SK-N-SH (cell line): ENCODE data around the gene MRPL52. TPM values are rescaled to one million over a fixed set of nuclear protein-coding genes. Genes with fewer than 3 reads are reported as not detected.
A peak's percentile ranks its signal among the peaks of the same experiment; 100 is the strongest.

Experiments
- CTCF ChIA-PET: fragments of 300-600, 350-600 bp; formaldehyde crosslinking; extraction: SDS; loops from one replicate; lab custom pipeline; 2021; lab: Yijun Ruan, JAX
- POLR2A ChIA-PET: fragments of 350-600 bp; sonication (Branson Sonifier 250); formaldehyde crosslinking; extraction: SDS; loops from one replicate; lab custom pipeline; 2020; ENCODE audit warnings: antibody characterized with exemption, inconsistent platforms; lab: Yijun Ruan, JAX
- DNase-seq: peaks from one replicate; pipeline ENCODE4 v3.0.0; 2012
- H2AFZ ChIP-seq: fragments of 200-600 bp; sonication (generic); 2 replicates; pipeline ENCODE4 v1.8.1; 2016; ENCODE audit warnings: antibody characterized with exemption, mild to moderate bottlenecking, low read depth
- H3F3A ChIP-seq: fragments of 200-600 bp; sonication (generic); replicated peaks from 2 replicates; pipeline ENCODE3; 2016; ENCODE audit warnings: antibody characterized with exemption, mild to moderate bottlenecking; ENCODE audit not compliant: insufficient read depth
- H3K27ac ChIP-seq, 2 experiments: fragments of 200-500 bp in 1 of 2; fragments of 200-600 bp in 1 of 2; sonication (Bioruptor generic) in 1 of 2; sonication (generic), shearing (Covaris generic) in 1 of 2; 2 replicates each; pipeline versions ENCODE4 v1.5.1 to v1.6.1; 2014 to 2016; ENCODE audit warnings: low read depth in 2 of 2, inconsistent platforms in 1 of 2, low read length in 1 of 2, mild to moderate bottlenecking in 1 of 2, mixed read lengths in 1 of 2
- H3K27me3 ChIP-seq: fragments of 200-600 bp; sonication (generic), shearing (Covaris generic); 2 replicates; pipeline ENCODE4 v1.6.1; 2016; ENCODE audit warnings: mixed run types; ENCODE audit not compliant: insufficient read depth
- H3K36me3 ChIP-seq, 2 experiments: fragments of 200-500 bp in 1 of 2; fragments of 200-600 bp in 1 of 2; sonication (Bioruptor generic) in 1 of 2; sonication (generic) in 1 of 2; replicated peaks in 1 of 2; 2 replicates each; pipeline versions ENCODE3 to v1.5.1; 2014 to 2016; ENCODE audit warnings: low read length in 1 of 2, mild to moderate bottlenecking in 1 of 2; ENCODE audit not compliant: insufficient read depth in 2 of 2, control insufficient read depth in 1 of 2
- H3K4me1 ChIP-seq, 2 experiments: fragments of 200-500 bp in 1 of 2; fragments of 200-600 bp in 1 of 2; sonication (Bioruptor generic) in 1 of 2; sonication (generic), shearing (Covaris generic) in 1 of 2; 2 replicates each; pipeline versions ENCODE4 v1.5.1 to v1.6.1; 2014 to 2016; ENCODE audit warnings: low read depth in 1 of 2, low read length in 1 of 2, mixed run types in 1 of 2; ENCODE audit not compliant: insufficient read depth in 2 of 2, control insufficient read depth in 1 of 2
- H3K4me2 ChIP-seq: fragments of 200-600 bp; sonication (generic), shearing (Covaris generic); 2 replicates; pipeline ENCODE4 v1.6.1; 2017; ENCODE audit warnings: mixed run types
- H3K4me3 ChIP-seq, 2 experiments: fragments of 200-500 bp in 1 of 2; fragments of 200-600 bp in 1 of 2; sonication (Bioruptor generic) in 1 of 2; sonication (generic), shearing (Covaris generic) in 1 of 2; 2 replicates each; pipeline versions ENCODE4 v1.5.1 to v1.8.1; 2014 to 2016; ENCODE audit warnings: low read depth in 2 of 2, inconsistent platforms in 1 of 2, low read length in 1 of 2, mild to moderate bottlenecking in 1 of 2, mixed read lengths in 1 of 2, moderate library complexity in 1 of 2
- H3K79me2 ChIP-seq: fragments of 200-600 bp; sonication (generic); 2 replicates; pipeline ENCODE4 v1.8.1; 2017; ENCODE audit warnings: mild to moderate bottlenecking; ENCODE audit not compliant: insufficient read depth
- H3K9ac ChIP-seq: fragments of 200-600 bp; sonication (generic); 2 replicates; pipeline ENCODE4 v1.6.1; 2017; ENCODE audit warnings: mixed run types
- H3K9me2 ChIP-seq: fragments of 200-600 bp; sonication (generic); 2 replicates; pipeline ENCODE4 v1.6.1; 2017; ENCODE audit warnings: mixed run types
- H3K9me3 ChIP-seq: fragments of 200-600 bp; sonication (generic); 2 replicates; pipeline ENCODE4 v1.6.1; 2017; ENCODE audit warnings: mixed run types, mild to moderate bottlenecking, moderate library complexity
- H4K20me1 ChIP-seq: fragments of 200-600 bp; sonication (generic); 2 replicates; pipeline ENCODE4 v1.6.1; 2017; ENCODE audit warnings: mild to moderate bottlenecking, mixed run types; ENCODE audit not compliant: insufficient read depth
- CHD2 ChIP-seq: fragments of 150-350 bp; IDR thresholded peaks from 2 replicates; pipeline ENCODE4 v1.6.1; 2018; ENCODE audit warnings: low read length; ENCODE audit not compliant: partially characterized antibody
- EP300 ChIP-seq, 2 experiments: IDR thresholded peaks; 2 replicates each; pipeline versions ENCODE4 v1.4.0 to v1.6.1; 2012; ENCODE audit warnings: borderline replicate concordance in 1 of 2, low read depth in 1 of 2, low read length in 1 of 2
- EZH2phosphoT487 ChIP-seq: fragments of 200-600 bp; sonication (generic); IDR thresholded peaks from 2 replicates; pipeline ENCODE4 v1.6.1; 2017; ENCODE audit warnings: low read depth, mixed run types, mild to moderate bottlenecking, antibody characterized with exemption, moderate library complexity, borderline replicate concordance
- FOXJ3 ChIP-seq: sonication (generic); formaldehyde crosslinking; IDR thresholded peaks from 2 replicates; pipeline ENCODE4 v1.5.1; 2020; ENCODE audit warnings: mild to moderate bottlenecking, missing genetic modification reagents
- GABPA ChIP-seq: IDR thresholded peaks from 2 replicates; pipeline ENCODE4 v1.4.0; 2012; ENCODE audit warnings: low read depth, mild to moderate bottlenecking
- GATA2 ChIP-seq: sonication (generic); formaldehyde crosslinking; IDR thresholded peaks from 2 replicates; pipeline ENCODE4 v1.5.0; 2020; ENCODE audit warnings: mild to moderate bottlenecking, missing genetic modification reagents
- MXI1 ChIP-seq: IDR thresholded peaks from 2 replicates; pipeline ENCODE4 v1.6.1; 2012; ENCODE audit warnings: mild to moderate bottlenecking, low read depth, low read length, improper control_type of control experiment
- NFIC ChIP-seq: IDR thresholded peaks from 2 replicates; pipeline ENCODE4 v1.4.0; 2012; ENCODE audit warnings: borderline replicate concordance
- NRF1 ChIP-seq: IDR thresholded peaks from 2 replicates; pipeline ENCODE4 v1.6.1; 2012; ENCODE audit warnings: low read depth, mild to moderate bottlenecking, low read length
- PBX3 ChIP-seq: IDR thresholded peaks from 2 replicates; pipeline ENCODE4; 2012
- POLR2AphosphoS5 ChIP-seq: IDR thresholded peaks from 2 replicates; pipeline ENCODE4 v1.6.1; 2012; ENCODE audit warnings: low read depth, low read length
- RAD21 ChIP-seq: IDR thresholded peaks from 2 replicates; pipeline ENCODE4 v1.6.1; 2012; ENCODE audit warnings: mild to moderate bottlenecking, low read length
- RCOR1 ChIP-seq: fragments of 150-350 bp; IDR thresholded peaks from 2 replicates; pipeline ENCODE4 v1.6.1; 2017; ENCODE audit warnings: antibody characterized with exemption, low read length
- SIN3A ChIP-seq: IDR thresholded peaks from 2 replicates; pipeline ENCODE4 v1.6.1; 2012; ENCODE audit warnings: low read depth, mild to moderate bottlenecking, low read length, moderate library complexity, borderline replicate concordance
- SMC3 ChIP-seq: IDR thresholded peaks from 2 replicates; pipeline ENCODE4 v1.6.1; 2012; ENCODE audit warnings: low read depth, low read length, improper control_type of control experiment
- TAF1 ChIP-seq: IDR thresholded peaks from 2 replicates; pipeline ENCODE4 v1.6.1; 2012; ENCODE audit warnings: low read depth, mild to moderate bottlenecking, low read length, moderate library complexity, borderline replicate concordance
- YY1 ChIP-seq: IDR thresholded peaks from 2 replicates; pipeline ENCODE4 v1.4.0; 2012; ENCODE audit warnings: low read depth, mild to moderate bottlenecking
- ZBTB33 ChIP-seq: IDR thresholded peaks from 2 replicates; pipeline ENCODE4 v1.4.0; 2012; ENCODE audit warnings: low read depth, borderline replicate concordance
- WGBS: methylation state at CpG from one replicate; pipeline ENCODE4 v1.1.6; 2017; ENCODE audit warnings: low lambda C conversion rate; 5-methylcytosine and 5-hydroxymethylcytosine counted together
- polyA plus RNA-seq, 3 experiments: library from polyadenylated mRNA; depleted of rRNA; stranded (reverse); fragments of >200 nt; gene quantifications; 2 replicates each; pipeline ENCODE4 v1.2.3, GENCODE V29; 2012

Gene MRPL52
- polyA plus RNA-seq, 1 of the 3 experiments (the other 2 are of a cell fraction), result 116 TPM

GRCh38 chr14:22849212-22849819 lies 19.6 kb downstream of the MRPL52 start:
- H2AFZ ChIP-seq, result no peak overlapping the region
- no peaks in the 10 kb centered on the region for H3K9me2 ChIP-seq
- no peak for TF ChIP-seq NRF1
- no peak for TF ChIP-seq SMC3
- no peak for TF ChIP-seq TAF1
- TF ChIP-seq EP300 (IDR thresholded peaks at IDR 0.05; ENCODE audit: borderline replicate concordance in 1 of 2, low read depth in 1 of 2, low read length in 1 of 2), result no peak
- no peak for TF ChIP-seq POLR2AphosphoS5
- no peak for TF ChIP-seq FOXJ3
- TF ChIP-seq, all 33 proteins: peak for 0
- 84% methylated on average over 14 of the region's 19 CpGs for WGBS
- CTCF ChIA-PET, result interaction anchor here (0.9 to 18.5 kb wide), 12 partner anchors 12 to 307 kb away, joined by 3 to 472 read pairs (median 4); partner anchors contain the start of genes MMP14, MRPL52, REM2 and SLC7A7
- H4K20me1 ChIP-seq, result no peaks in the 10 kb centered on the region
- no peaks in the 10 kb centered on the region for H3K27me3 ChIP-seq
- no peak overlapping the region for H3K4me3 ChIP-seq
- H3F3A ChIP-seq, result peaks cover 18% of the 10 kb centered on the region
- H3K4me1 ChIP-seq, result peaks cover 31 to 36% of the 10 kb centered on the region in 2 experiments
- peak overlapping the region; percentile 53 to 90 for H3K27ac ChIP-seq
- no peaks in the 10 kb centered on the region for H3K79me2 ChIP-seq
- POLR2A ChIA-PET, result interaction anchor here (0.6 to 2.8 kb wide), 11 partner anchors 9 to 83 kb away, joined by 3 to 16 read pairs (median 5); partner anchors contain the start of genes OXA1L, RBM23 and REM2
- H3K36me3 ChIP-seq, result peaks cover 0 to 4% of the 10 kb centered on the region in 2 experiments
- H3K9me3 ChIP-seq, result no peaks in the 10 kb centered on the region
- DNase-seq, result peak; percentile 56
- 0 out of 2 replicates have a peak overlapping the region, but pooled peaks have one; percentile 15 for H3K4me2 ChIP-seq
- no peak overlapping the region for H3K9ac ChIP-seq

- ChIA-PET CTCF (interaction anchor here (0.6 to 18.5 kb wide), 14 partner anchors 12 to 302 kb away, joined by 3 to 472 read pairs (median 5); partner anchors contain the start of genes MMP14, MRPL52, REM2 and SLC7A7), POLR2A (interaction anchor here (1.1 to 1.4 kb wide), 2 partner anchors 28 to 48 kb away, joined by 3 to 4 read pairs; no protein-coding TSS in a partner anchor)
- no peaks in the 10 kb centered on the region for H3K27me3 ChIP-seq
- H3K79me2 ChIP-seq, result no peaks in the 10 kb centered on the region
- H3K36me3 ChIP-seq, result no peaks in the 10 kb centered on the region
- H3K9ac ChIP-seq, result peak overlapping the region; percentile 77
- WGBS, result 31% methylated on average over 6 of the region's 9 CpGs
- no peak for DNase-seq
- peak overlapping the region in 1 of 2 experiments; percentile 90; a peak in 3 of 4 replicates for H3K27ac ChIP-seq
- H3K4me1 ChIP-seq, result peaks cover 31 to 36% of the 10 kb centered on the region in 2 experiments
- no peaks in the 10 kb centered on the region for H3K9me2 ChIP-seq
- peaks cover 18% of the 10 kb centered on the region for H3F3A ChIP-seq
- H3K9me3 ChIP-seq, result no peaks in the 10 kb centered on the region
- H4K20me1 ChIP-seq, result no peaks in the 10 kb centered on the region
- H3K4me2 ChIP-seq, result peak overlapping the region; percentile 60
- H3K4me3 ChIP-seq, result no peak overlapping the region
- peak overlapping the region; percentile 88 for H2AFZ ChIP-seq
- no peak for TF ChIP-seq NRF1
- TF ChIP-seq GATA2 (CRISPR knock-in tag), result no peak
- TF ChIP-seq NFIC, result peak; percentile 19; the same call in 1 of the 2 replicates
- no peak for TF ChIP-seq ZBTB33
- no peak for TF ChIP-seq RCOR1
- no peak for TF ChIP-seq CHD2
- TF ChIP-seq YY1, result no peak
- no peak for TF ChIP-seq SIN3A
- no peak for TF ChIP-seq TAF1
- no peak for TF ChIP-seq GABPA
- TF ChIP-seq FOXJ3, result no peak
- TF ChIP-seq PBX3, result peak; percentile 48; the same call in 1 of the 2 replicates
- no peak for TF ChIP-seq EZH2phosphoT487
- TF ChIP-seq POLR2AphosphoS5, result no peak; the same call in 1 of the 2 replicates
- TF ChIP-seq RAD21, result no peak
- TF ChIP-seq MXI1, result no peak
Measured at GRCh38 chr14:22850944-22851764, 21.5 kb downstream of the MRPL52 start.
